ENCODE results near the gene NTF3.

DNA sequence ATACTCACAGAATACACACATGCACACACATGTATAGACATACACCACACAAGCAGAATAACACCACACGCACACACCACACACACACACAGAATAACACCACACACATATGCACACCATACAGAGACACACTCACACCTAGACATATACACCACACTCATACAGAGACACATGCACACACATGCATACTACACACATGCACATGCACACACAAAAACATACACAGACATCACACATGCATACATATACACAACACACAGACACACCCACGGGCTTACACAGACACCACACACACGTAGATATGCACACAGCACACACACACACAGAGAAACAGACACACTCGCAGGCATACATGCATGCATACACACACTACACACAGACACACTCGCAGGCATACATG is 49.7 kb downstream of the NTF3 start:
- TF ChIP-seq, protein P1, sequence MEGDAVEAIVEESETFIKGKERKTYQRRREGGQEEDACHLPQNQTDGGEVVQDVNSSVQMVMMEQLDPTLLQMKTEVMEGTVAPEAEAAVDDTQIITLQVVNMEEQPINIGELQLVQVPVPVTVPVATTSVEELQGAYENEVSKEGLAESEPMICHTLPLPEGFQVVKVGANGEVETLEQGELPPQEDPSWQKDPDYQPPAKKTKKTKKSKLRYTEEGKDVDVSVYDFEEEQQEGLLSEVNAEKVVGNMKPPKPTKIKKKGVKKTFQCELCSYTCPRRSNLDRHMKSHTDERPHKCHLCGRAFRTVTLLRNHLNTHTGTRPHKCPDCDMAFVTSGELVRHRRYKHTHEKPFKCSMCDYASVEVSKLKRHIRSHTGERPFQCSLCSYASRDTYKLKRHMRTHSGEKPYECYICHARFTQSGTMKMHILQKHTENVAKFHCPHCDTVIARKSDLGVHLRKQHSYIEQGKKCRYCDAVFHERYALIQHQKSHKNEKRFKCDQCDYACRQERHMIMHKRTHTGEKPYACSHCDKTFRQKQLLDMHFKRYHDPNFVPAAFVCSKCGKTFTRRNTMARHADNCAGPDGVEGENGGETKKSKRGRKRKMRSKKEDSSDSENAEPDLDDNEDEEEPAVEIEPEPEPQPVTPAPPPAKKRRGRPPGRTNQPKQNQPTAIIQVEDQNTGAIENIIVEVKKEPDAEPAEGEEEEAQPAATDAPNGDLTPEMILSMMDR (IDR thresholded peaks at IDR 0.05), result no peak
- TF ChIP-seq POLR2AphosphoS5 (IDR thresholded peaks at IDR 0.05), result no peak
- TF ChIP-seq POLR2A (IDR thresholded peaks at IDR 0.05), result no peak
